ENCODE data around the gene CRTC1.

GRCh38 chr19:18785179-18786124 is 102.0 kb downstream of the CRTC1 start:
- TF ChIP-seq CTCF (IDR thresholded peaks at IDR 0.05), result no peak
- TF ChIP-seq POLR2AphosphoS5 (IDR thresholded peaks at IDR 0.05), result no peak
- no peak for TF ChIP-seq POLR2A (IDR thresholded peaks at IDR 0.05)
